GM21737 (cell line): Measurements from ENCODE around the gene KCNIP3.

Source experiments
- ATAC-seq: cut with Tn5 transposase; IDR thresholded peaks from one replicate; pipeline ENCODE4 v1.9.1; 2021; ENCODE audit warnings: mild to moderate bottlenecking, moderate library complexity; ENCODE audit not compliant: unreplicated experiment

The KCNIP3 gene

GRCh38 chr2:95312543-95313201, 15.5 kb downstream of the KCNIP3 start:
- no peak for ATAC-seq

GRCh38 chr2:95313296-95314131, 16.4 kb downstream of the KCNIP3 start:
- ATAC-seq: no peak

- no peak for ATAC-seq
These were observed 17.4 kb downstream of the KCNIP3 start for GRCh38 chr2:95314598-95314963.

- ATAC-seq: no peak
These were observed 17.9 kb downstream of the KCNIP3 start for GRCh38 chr2:95314964-95315611.

GRCh38 chr2:95315801-95316411, 18.8 kb downstream of the KCNIP3 start:
- no peak for ATAC-seq

- ATAC-seq: no peak
These were observed 19.4 kb downstream of the KCNIP3 start for GRCh38 chr2:95316466-95317122.

GRCh38 chr2:95317123-95317500, 20.0 kb downstream of the KCNIP3 start:
- ATAC-seq: no peak

- ATAC-seq: no peak
These were observed 20.7 kb downstream of the KCNIP3 start for GRCh38 chr2:95317665-95318425.

- ATAC-seq: no peak
These were observed 21.5 kb downstream of the KCNIP3 start for GRCh38 chr2:95318431-95319220.

- ATAC-seq: no peak
These were observed 22.6 kb downstream of the KCNIP3 start for GRCh38 chr2:95319481-95320343.

- ATAC-seq: no peak
These were observed 23.2 kb downstream of the KCNIP3 start for GRCh38 chr2:95320344-95320712.

GRCh38 chr2:95320986-95321767, 24.0 kb downstream of the KCNIP3 start:
- ATAC-seq: no peak

GRCh38 chr2:95323347-95324155, 26.4 kb downstream of the KCNIP3 start:
- no peak for ATAC-seq

- ATAC-seq: no peak
These were observed 27.9 kb downstream of the KCNIP3 start for GRCh38 chr2:95325026-95325425.

- no peak for ATAC-seq
These were observed 28.7 kb downstream of the KCNIP3 start for GRCh38 chr2:95325590-95326432.
